BLaER1 treated with 17β-estradiol and CSF1 and Interleukin-3, amounts not matched to agents 10 nM and 100 nM (cell line): ENCODE measurements around the gene TEX2.

Experiments
- H3K27ac ChIP-seq, 11 experiments: shearing (Covaris generic); formaldehyde crosslinking; 2 replicates each; pipeline ENCODE4 v1.8.1; 2022
- H3K27me3 ChIP-seq, 11 experiments: shearing (Covaris generic); formaldehyde crosslinking; 2 replicates each; pipeline ENCODE4 v1.8.1; 2022
- H3K36me3 ChIP-seq, 11 experiments: shearing (Covaris generic); formaldehyde crosslinking; 2 replicates each; pipeline ENCODE4 v1.8.1; 2022
- H3K4me1 ChIP-seq, 10 experiments: shearing (Covaris generic); formaldehyde crosslinking; 2 replicates each; pipeline ENCODE4 v1.8.1; 2022
- H3K4me2 ChIP-seq, 11 experiments: shearing (Covaris generic); formaldehyde crosslinking; 2 replicates each; pipeline ENCODE4 v1.8.1; 2022
- H3K4me3 ChIP-seq, 10 experiments: shearing (Covaris generic); formaldehyde crosslinking; 2 replicates each; pipeline ENCODE4 v1.8.1; 2022
- H3K9ac ChIP-seq, 11 experiments: shearing (Covaris generic); formaldehyde crosslinking; 2 replicates each; pipeline ENCODE4 v1.8.1; 2022
- H3K9me3 ChIP-seq, 11 experiments: shearing (Covaris generic); formaldehyde crosslinking; replicated peaks in 1 of 11; 2 replicates each; pipeline ENCODE4 v1.8.1; 2022
- H4K20me1 ChIP-seq, 11 experiments: shearing (Covaris generic); formaldehyde crosslinking; 2 replicates each; pipeline ENCODE4 v1.8.1; 2022
- Cebpa-rat ChIP-seq, 11 experiments: shearing (Covaris generic); IDR thresholded peaks; 2 replicates each; pipeline ENCODE4 v1.8.1; 2022

Gene TEX2

GRCh38 chr17:64234961-64235360 is 28.1 kb downstream of the TEX2 start:
- TF ChIP-seq Cebpa-rat (IDR thresholded peaks at IDR 0.05) = no peak
- Histone ChIP-seq H3K27ac (no peak overlapping the region), H3K4me1 (no peaks in the 10 kb centered on the region)

GRCh38 chr17:64232466-64233262 is 30.4 kb downstream of the TEX2 start:
- no peak for TF ChIP-seq Cebpa-rat (IDR thresholded peaks at IDR 0.05)
- Histone ChIP-seq H3K9me3 (no peaks in the 10 kb centered on the region), H3K4me2 (no peak overlapping the region), H3K4me1 (no peaks in the 10 kb centered on the region), H3K36me3 (peaks cover 0 to 29% (median 6%) of the 10 kb centered on the region in 11 experiments; a peak in 8 of 22 replicates), H3K9ac (no peak overlapping the region), H4K20me1 (peaks cover 4 to 75% (median 27%) of the 10 kb centered on the region in 11 experiments; a peak in 13 of 22 replicates), H3K4me3 (no peak overlapping the region), H3K27me3 (no peaks in the 10 kb centered on the region), H3K27ac (no peak overlapping the region)

More at GRCh38 chr17:64234961-64235360, 28.1 kb downstream of the TEX2 start:
- Histone ChIP-seq H3K36me3 (peaks cover 0 to 29% (median 6%) of the 10 kb centered on the region in 11 experiments; a peak in 8 of 22 replicates), H3K4me3 (no peak overlapping the region), H3K9ac (no peak overlapping the region), H4K20me1 (peaks cover 0 to 73% (median 18%) of the 10 kb centered on the region in 11 experiments; a peak in 12 of 22 replicates), H3K9me3 (no peaks in the 10 kb centered on the region), H3K27me3 (no peaks in the 10 kb centered on the region), H3K4me2 (no peak overlapping the region)

- no peaks in the 10 kb centered on the region for H3K27me3 ChIP-seq
- no peak for TF ChIP-seq Cebpa-rat (IDR thresholded peaks at IDR 0.05)
- H3K36me3 ChIP-seq = peaks cover 0 to 29% (median 6%) of the 10 kb centered on the region in 11 experiments; a peak in 8 of 22 replicates
- no peak overlapping the region for H3K4me2 ChIP-seq
- H4K20me1 ChIP-seq = peaks cover 4 to 66% (median 26%) of the 10 kb centered on the region in 11 experiments; a peak in 13 of 22 replicates
- no peaks in the 10 kb centered on the region for H3K4me1 ChIP-seq
- no peak overlapping the region for H3K9ac ChIP-seq
- no peak overlapping the region for H3K4me3 ChIP-seq
- H3K27ac ChIP-seq = no peak overlapping the region
- no peaks in the 10 kb centered on the region for H3K9me3 ChIP-seq
Observed at GRCh38 chr17:64231567-64232141, 31.4 kb downstream of the TEX2 start.

GRCh38 chr17:64230791-64231408 is 32.2 kb downstream of the TEX2 start:
- no peak for TF ChIP-seq Cebpa-rat (IDR thresholded peaks at IDR 0.05)
- Histone ChIP-seq H3K27me3 (no peaks in the 10 kb centered on the region), H3K4me1 (no peaks in the 10 kb centered on the region), H4K20me1 (peaks cover 4 to 59% (median 26%) of the 10 kb centered on the region in 11 experiments; a peak in 13 of 22 replicates), H3K27ac (no peak overlapping the region), H3K9ac (no peak overlapping the region), H3K4me3 (no peak overlapping the region), H3K36me3 (peaks cover 0 to 29% (median 6%) of the 10 kb centered on the region in 11 experiments; a peak in 8 of 22 replicates), H3K9me3 (no peaks in the 10 kb centered on the region), H3K4me2 (no peak overlapping the region)

GRCh38 chr17:64229815-64230728 is 33.0 kb downstream of the TEX2 start:
- Histone ChIP-seq H3K4me3 (no peak overlapping the region), H3K27ac (no peak overlapping the region), H3K9ac (no peak overlapping the region), H4K20me1 (peaks cover 4 to 65% (median 26%) of the 10 kb centered on the region in 11 experiments; a peak in 13 of 22 replicates), H3K4me1 (no peaks in the 10 kb centered on the region), H3K9me3 (no peaks in the 10 kb centered on the region), H3K27me3 (no peaks in the 10 kb centered on the region), H3K36me3 (peaks cover 0 to 21% (median 6%) of the 10 kb centered on the region in 11 experiments; a peak in 8 of 22 replicates), H3K4me2 (no peak overlapping the region)
- no peak for TF ChIP-seq Cebpa-rat (IDR thresholded peaks at IDR 0.05)

- no peak overlapping the region for H3K4me3 ChIP-seq
- no peak for TF ChIP-seq Cebpa-rat (IDR thresholded peaks at IDR 0.05)
- H3K27ac ChIP-seq = no peak overlapping the region
- no peaks in the 10 kb centered on the region for H3K36me3 ChIP-seq
- H4K20me1 ChIP-seq = peaks cover 0 to 56% (median 21%) of the 10 kb centered on the region in 11 experiments; a peak in 13 of 22 replicates
- no peak overlapping the region for H3K9ac ChIP-seq
- H3K4me2 ChIP-seq = no peak overlapping the region
- peaks cover 0 to 5% (median 0%) of the 10 kb centered on the region in 10 experiments; a peak in 1 of 20 replicates for H3K4me1 ChIP-seq
- peaks cover 0 to 2% (median 0%) of the 10 kb centered on the region in 11 experiments; a peak in 2 of 22 replicates for H3K9me3 ChIP-seq
- no peaks in the 10 kb centered on the region for H3K27me3 ChIP-seq
Observed at GRCh38 chr17:64226132-64226531, 36.9 kb downstream of the TEX2 start.

- Histone ChIP-seq H3K27ac (no peak overlapping the region), H3K4me3 (no peak overlapping the region), H3K4me2 (no peak overlapping the region), H3K9me3 (peaks cover 0 to 7% (median 3%) of the 10 kb centered on the region in 11 experiments; a peak in 3 of 22 replicates), H3K9ac (no peak overlapping the region), H3K27me3 (no peaks in the 10 kb centered on the region), H4K20me1 (peaks cover 0 to 53% (median 14%) of the 10 kb centered on the region in 11 experiments; a peak in 12 of 22 replicates), H3K4me1 (peaks cover 0 to 5% (median 0%) of the 10 kb centered on the region in 10 experiments; a peak in 1 of 20 replicates), H3K36me3 (no peaks in the 10 kb centered on the region)
- TF ChIP-seq Cebpa-rat (IDR thresholded peaks at IDR 0.05) = no peak
Observed at GRCh38 chr17:64225410-64225809, 37.6 kb downstream of the TEX2 start.

- Histone ChIP-seq H3K4me2 (no peak overlapping the region), H3K9me3 (peaks cover 0 to 7% (median 3%) of the 10 kb centered on the region in 11 experiments; a peak in 3 of 22 replicates), H3K27me3 (no peaks in the 10 kb centered on the region), H3K27ac (no peak overlapping the region), H3K36me3 (no peaks in the 10 kb centered on the region), H3K4me1 (peaks cover 0 to 5% (median 0%) of the 10 kb centered on the region in 10 experiments; a peak in 1 of 20 replicates), H4K20me1 (peaks cover 0 to 41% (median 7%) of the 10 kb centered on the region in 11 experiments; a peak in 10 of 22 replicates), H3K4me3 (no peak overlapping the region), H3K9ac (no peak overlapping the region)
- TF ChIP-seq Cebpa-rat (IDR thresholded peaks at IDR 0.05) = no peak
Observed at GRCh38 chr17:64223931-64224629, 39.0 kb downstream of the TEX2 start.
